HEK293 (cell line): ENCODE data around the gene KLHL22.

Source experiments
- CTCF ChIP-seq: fragments of 450-650 bp; formaldehyde crosslinking; IDR thresholded peaks from 2 replicates; pipeline ENCODE4 v1.5.1; 2016; ENCODE audit warnings: missing biosample characterization, missing genetic modification characterization
- MEIS1 ChIP-seq: sonication (generic); formaldehyde crosslinking; IDR thresholded peaks from 2 replicates; pipeline ENCODE4 v1.8.1; 2022; ENCODE audit warnings: missing genetic modification reagents, mild to moderate bottlenecking, borderline replicate concordance
- RBAK ChIP-seq: fragments of 450-650 bp; formaldehyde crosslinking; IDR thresholded peaks from 2 replicates; pipeline ENCODE4 v1.5.1; 2016; ENCODE audit warnings: missing biosample characterization, missing genetic modification characterization
- ZBTB10 ChIP-seq: fragments of 450-650 bp; formaldehyde crosslinking; IDR thresholded peaks from 2 replicates; pipeline ENCODE4 v1.5.1; 2016; ENCODE audit warnings: missing biosample characterization, missing genetic modification characterization
- ZBTB7A ChIP-seq: fragments of 450-650 bp; formaldehyde crosslinking; IDR thresholded peaks from 2 replicates; pipeline ENCODE4 v1.5.1; 2016; ENCODE audit warnings: low read depth, missing biosample characterization, missing genetic modification characterization
- ZNF121 ChIP-seq: fragments of 450-650 bp; formaldehyde crosslinking; IDR thresholded peaks from 2 replicates; pipeline ENCODE4 v1.5.1; 2016; ENCODE audit warnings: missing biosample characterization, missing genetic modification characterization
- ZNF350 ChIP-seq: fragments of 450-650 bp; formaldehyde crosslinking; IDR thresholded peaks from 2 replicates; pipeline ENCODE4 v1.5.0; 2017; ENCODE audit warnings: missing biosample characterization, mild to moderate bottlenecking, missing genetic modification characterization
- ZNF416 ChIP-seq: fragments of 450-650 bp; formaldehyde crosslinking; IDR thresholded peaks from 2 replicates; pipeline ENCODE4 v1.5.1; 2016; ENCODE audit warnings: missing biosample characterization, missing genetic modification characterization
- ZNF596 ChIP-seq: fragments of 450-650 bp; IDR thresholded peaks from 2 replicates; pipeline ENCODE4 v1.5.0; 2018; ENCODE audit warnings: missing biosample characterization, mild to moderate bottlenecking, missing genetic modification characterization, moderate library complexity
- ZSCAN5A ChIP-seq: fragments of 450-650 bp; formaldehyde crosslinking; IDR thresholded peaks from 2 replicates; pipeline ENCODE4 v1.5.1; 2016; ENCODE audit warnings: missing biosample characterization, missing genetic modification characterization

- no peak for TF ChIP-seq CTCF (tag by site-specific recombination)
- no peak for TF ChIP-seq MEIS1
- no peak for TF ChIP-seq ZSCAN5A
- TF ChIP-seq ZNF350 (tag by site-specific recombination), result no peak
- no peak for TF ChIP-seq ZBTB10 (tag by site-specific recombination)
- no peak for TF ChIP-seq ZNF121
- no peak for TF ChIP-seq ZNF596 (tag by site-specific recombination)
- no peak for TF ChIP-seq RBAK
- TF ChIP-seq ZNF416 (tag by site-specific recombination), result no peak
- no peak for TF ChIP-seq ZBTB7A (tag by site-specific recombination)
Observed at GRCh38 chr22:20499769-20500168, 4.2 kb upstream of the KLHL22 start.
